Fibroblast of skin of scalp (primary cell): ENCODE data around the gene SPRED2.
A peak's percentile ranks its signal among the peaks of the same experiment; 100 is the strongest.
"Not testable (repeated sequence)": the region's sequence is repeated elsewhere in the genome, so short reads cannot be mapped to it uniquely, and the experiment has no call there.

Source experiments
- DNase-seq: peaks from one replicate; pipeline ENCODE4 v3.0.0-alpha.2; 2013

Gene SPRED2

GRCh38 chr2:65338830-65339495, 93.4 kb downstream of the SPRED2 start:
- DNase-seq = not testable (repeated sequence)

DNA sequence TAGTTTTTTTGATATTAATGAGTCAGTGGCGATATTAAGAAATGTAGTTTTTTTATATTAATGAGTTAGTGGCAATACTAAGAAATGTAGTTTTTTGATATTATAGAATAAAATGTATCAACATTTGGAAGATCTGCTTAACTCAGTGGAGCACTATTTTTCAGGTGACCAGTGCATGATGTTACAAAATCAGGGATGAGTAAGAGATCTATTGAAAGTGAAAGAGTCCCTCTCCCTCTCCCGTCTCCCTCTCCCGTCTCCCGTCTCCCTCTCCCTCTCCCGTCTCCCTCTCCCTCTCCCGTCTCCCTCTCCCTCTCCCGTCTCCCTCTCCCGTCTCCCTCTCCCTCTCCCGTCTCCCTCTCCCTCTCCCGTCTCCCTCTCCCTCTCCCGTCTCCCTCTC, 94.5 kb downstream of the SPRED2 start:
- not testable (repeated sequence) for DNase-seq

DNA sequence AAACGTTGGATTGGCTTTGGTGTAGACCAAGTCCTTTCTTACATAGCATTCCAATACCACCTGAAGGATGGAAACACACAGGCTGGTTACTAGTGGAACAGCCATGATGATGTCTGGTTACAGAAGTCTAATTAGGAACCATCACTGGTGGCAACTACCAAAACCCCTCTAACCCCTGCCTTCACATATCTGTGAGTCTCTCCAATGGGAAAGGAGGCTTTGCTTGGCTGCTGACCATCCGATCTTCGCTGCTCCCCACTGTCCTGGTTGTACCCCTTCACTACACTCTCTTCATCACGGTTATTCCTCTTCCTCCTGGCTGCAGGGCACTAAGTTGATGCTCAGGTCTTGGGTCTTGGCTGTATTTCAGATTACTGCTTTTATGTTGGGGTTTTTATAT, 97.7 kb downstream of the SPRED2 start:
- DNase-seq = no peak

- DNase-seq = no peak
These were observed 100.9 kb downstream of the SPRED2 start for GRCh38 chr2:65331336-65332025.

- DNase-seq = no peak
These were observed 102.9 kb downstream of the SPRED2 start for GRCh38 chr2:65329525-65329924.

DNA sequence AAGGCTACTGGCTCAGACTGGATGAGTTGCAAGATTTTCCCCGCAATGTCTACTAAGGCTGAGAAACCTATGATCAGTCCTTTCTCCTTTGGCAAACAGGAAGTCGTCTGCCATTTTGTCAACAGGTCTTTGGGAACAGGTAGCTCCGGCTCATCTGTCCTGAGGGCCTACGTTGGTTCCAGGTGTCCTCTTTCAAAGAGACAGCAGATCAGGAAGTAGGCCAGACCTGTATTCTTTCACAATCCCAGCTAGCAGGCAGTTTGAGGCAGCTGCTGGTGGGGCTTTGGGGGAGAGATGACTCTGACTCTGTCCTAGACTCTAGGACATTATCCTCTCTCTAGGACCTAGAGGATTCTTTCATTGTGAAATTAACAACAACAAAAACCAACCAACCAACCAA, 106.1 kb downstream of the SPRED2 start:
- DNase-seq = no peak

GRCh38 chr2:65325066-65325465, 107.3 kb downstream of the SPRED2 start:
- no peak for DNase-seq

GRCh38 chr2:65320946-65321345, 111.5 kb downstream of the SPRED2 start:
- DNase-seq = no peak

- peak; percentile 89 for DNase-seq
These were observed 112.2 kb downstream of the SPRED2 start for GRCh38 chr2:65320042-65320725.

GRCh38 chr2:65319674-65320041, 112.7 kb downstream of the SPRED2 start:
- no peak for DNase-seq

- DNase-seq = no peak
These were observed 113.2 kb downstream of the SPRED2 start for GRCh38 chr2:65319072-65319673.

GRCh38 chr2:65317841-65318240, 114.6 kb downstream of the SPRED2 start:
- DNase-seq = no peak

DNA sequence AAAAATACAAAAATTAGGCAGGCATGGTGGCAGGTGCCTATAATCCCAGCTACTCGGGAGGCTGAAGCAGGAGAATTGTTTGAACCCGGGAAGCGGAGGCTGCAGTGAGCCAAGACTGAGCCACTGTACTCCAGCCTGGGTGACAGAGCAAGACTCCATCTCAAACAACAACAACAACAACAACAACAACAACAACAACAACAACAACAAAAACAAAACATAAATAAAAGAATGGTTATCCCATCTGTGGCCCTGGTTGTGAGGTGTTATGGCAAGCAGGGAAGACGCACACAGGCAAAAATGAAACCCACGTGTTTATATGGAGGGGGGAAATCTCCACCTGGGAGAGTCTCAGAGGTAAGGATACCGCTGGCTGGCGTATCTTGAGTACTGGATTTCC, 115.0 kb downstream of the SPRED2 start:
- not testable (repeated sequence) for DNase-seq

GRCh38 chr2:65316072-65316471, 116.3 kb downstream of the SPRED2 start:
- DNase-seq = peak; percentile 61

DNA sequence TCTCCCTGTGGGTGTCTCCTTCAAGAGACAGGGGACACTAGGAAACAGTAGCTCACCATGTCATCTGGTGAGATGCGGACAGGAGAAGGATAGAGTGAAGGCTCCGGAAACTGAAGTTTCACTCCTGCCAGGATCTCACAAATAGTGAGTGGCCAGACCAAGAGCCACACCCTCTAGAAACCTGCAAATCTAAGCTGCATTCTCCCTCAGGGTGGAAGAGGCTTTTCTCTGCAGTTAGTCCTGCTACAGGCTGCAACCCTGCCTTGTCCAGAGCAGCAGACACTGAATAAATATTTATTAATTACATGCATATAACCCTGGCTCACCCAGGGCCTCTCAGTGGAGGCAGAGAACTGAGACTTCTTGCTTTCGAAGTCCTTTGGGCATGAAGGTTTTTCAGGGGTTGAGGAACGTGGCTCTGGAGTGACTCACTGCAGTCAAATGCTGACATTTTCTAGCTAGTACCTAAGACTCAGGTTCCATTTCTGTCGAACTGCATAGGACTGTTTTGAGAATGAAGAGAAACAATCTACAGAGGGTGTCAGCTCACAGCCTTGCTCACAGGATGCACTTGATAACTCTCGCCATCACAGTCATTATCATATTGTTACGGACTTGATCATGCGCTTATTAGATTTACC, 117.5 kb downstream of the SPRED2 start:
- no peak for DNase-seq

GRCh38 chr2:65313954-65314256, 118.5 kb downstream of the SPRED2 start:
- no peak for DNase-seq

GRCh38 chr2:65313126-65313953, 119.1 kb downstream of the SPRED2 start:
- DNase-seq = no peak

- DNase-seq = no peak
These were observed 120.8 kb downstream of the SPRED2 start for GRCh38 chr2:65311596-65311995.

GRCh38 chr2:65311049-65311448, 121.3 kb downstream of the SPRED2 start:
- no peak for DNase-seq

DNA sequence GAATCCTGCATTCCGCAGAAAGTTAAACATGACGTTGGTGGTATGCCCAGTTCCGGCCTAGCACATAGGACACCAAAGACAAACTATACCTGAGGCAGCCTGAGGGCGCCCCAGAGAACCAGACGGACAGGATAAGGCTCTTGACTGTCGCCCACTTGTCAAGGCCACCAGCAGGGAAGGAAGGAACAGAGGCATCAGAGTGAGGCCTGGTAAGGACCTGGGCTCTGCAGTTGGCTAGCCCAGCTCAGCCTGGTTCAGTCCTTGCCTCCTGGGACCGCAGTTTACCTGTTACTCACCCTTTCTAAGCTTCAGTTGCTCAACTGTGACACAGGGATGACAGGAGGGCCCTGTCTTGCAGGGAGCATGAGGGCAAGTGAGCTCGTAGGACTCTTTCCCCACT, 122.7 kb downstream of the SPRED2 start:
- no peak for DNase-seq

DNA sequence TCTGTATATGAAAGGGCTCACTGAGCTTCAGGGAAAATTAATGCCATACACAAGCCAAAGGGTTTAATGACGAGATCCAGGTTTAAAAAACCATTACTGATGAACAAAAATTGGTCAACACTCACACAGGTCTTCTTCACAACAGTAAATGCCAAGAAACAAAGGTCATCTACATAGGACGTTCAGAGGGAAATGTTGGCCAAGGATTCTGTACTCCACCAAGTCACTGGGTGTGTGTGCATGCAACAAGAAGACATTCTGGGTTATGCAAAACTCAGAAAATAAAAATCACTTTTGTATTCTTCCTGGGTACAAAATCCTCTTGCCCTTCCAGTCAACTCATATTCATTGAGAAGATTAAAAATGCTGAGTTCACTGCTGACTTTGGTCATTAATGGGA, 126.5 kb downstream of the SPRED2 start:
- DNase-seq = no peak
